GM23338 (cell line): Measurements from ENCODE around the gene BATF2. TPM values are rescaled to one million over a fixed set of nuclear protein-coding genes. Genes with fewer than 3 reads are reported as not detected.

ENCODE experiments used
- ATAC-seq: fragments of 200-7000 bp; cut with Tn5 transposase; 3 replicates; pipeline ENCODE4 v1.9.1; 2020
- DNase-seq: peaks from one replicate; pipeline ENCODE4 v3.0.0-alpha.2; 2015; ENCODE audit warnings: low spot score
- H2AFZ ChIP-seq: fragments of 200-600 bp; sonication (generic); 2 replicates; pipeline ENCODE4 v1.8.0; 2016; ENCODE audit warnings: antibody characterized with exemption, mild to moderate bottlenecking, moderate library complexity
- H3F3A ChIP-seq: fragments of 200-600 bp; sonication (generic); replicated peaks from 2 replicates; pipeline ENCODE4 v1.8.0; 2017; ENCODE audit warnings: antibody characterized with exemption, mixed run types, low read depth
- H3K27ac ChIP-seq: fragments of 200-600 bp; sonication (generic); 2 replicates; pipeline ENCODE4 v1.6.1; 2016; ENCODE audit warnings: low read depth
- H3K27me3 ChIP-seq: fragments of 200-600 bp; sonication (generic); 2 replicates; pipeline ENCODE4 v1.8.0; 2016; ENCODE audit warnings: mild to moderate bottlenecking, mixed run types, moderate library complexity; ENCODE audit not compliant: insufficient read depth
- H3K36me3 ChIP-seq: fragments of 200-600 bp; sonication (generic); 2 replicates; pipeline ENCODE4 v1.8.0; 2016; ENCODE audit warnings: mild to moderate bottlenecking; ENCODE audit not compliant: insufficient read depth
- H3K4me1 ChIP-seq: fragments of 200-600 bp; sonication (generic); 2 replicates; pipeline ENCODE4 v1.8.0; 2016; ENCODE audit warnings: mild to moderate bottlenecking, moderate library complexity; ENCODE audit not compliant: insufficient read depth
- H3K4me2 ChIP-seq: fragments of 200-600 bp; sonication (generic); 2 replicates; pipeline ENCODE4 v1.7.1; 2017; ENCODE audit warnings: mixed run types
- H3K4me3 ChIP-seq: fragments of 200-600 bp; sonication (generic); 2 replicates; pipeline ENCODE4 v1.6.1; 2016; ENCODE audit warnings: mixed run types
- H3K79me2 ChIP-seq: fragments of 200-600 bp; sonication (generic); replicated peaks from 2 replicates; pipeline ENCODE4 v1.8.0; 2017; ENCODE audit warnings: mild to moderate bottlenecking; ENCODE audit not compliant: insufficient read depth
- H3K9me2 ChIP-seq: fragments of 200-600 bp; sonication (generic); 2 replicates; pipeline ENCODE4 v1.8.0; 2017; ENCODE audit not compliant: insufficient read depth
- H4K20me1 ChIP-seq: fragments of 200-600 bp; sonication (generic); replicated peaks from 2 replicates; pipeline ENCODE4 v1.8.0; 2017; ENCODE audit warnings: mild to moderate bottlenecking; ENCODE audit not compliant: insufficient read depth
- H3K27ac Mint-ChIP-seq: 2 replicates; pipeline ENCODE4 v1.8.0; 2020; ENCODE audit warnings: inconsistent platforms, mild to moderate bottlenecking, moderate library complexity, mixed read lengths
- H3K27me3 Mint-ChIP-seq: 3 replicates; pipeline ENCODE4 v1.8.0; 2022; ENCODE audit warnings: low read depth, mild to moderate bottlenecking, moderate library complexity, mixed read lengths, inconsistent platforms; ENCODE audit not compliant: insufficient read depth, poor library complexity
- H3K36me3 Mint-ChIP-seq: 3 replicates; pipeline ENCODE4 v1.8.0; 2021; ENCODE audit warnings: low read depth, mild to moderate bottlenecking, inconsistent platforms, moderate library complexity, mixed read lengths
- H3K4me1 Mint-ChIP-seq: 3 replicates; pipeline ENCODE4 v1.8.0; 2020; ENCODE audit warnings: mild to moderate bottlenecking, inconsistent platforms, mixed read lengths
- H3K4me3 Mint-ChIP-seq: 3 replicates; pipeline ENCODE4 v1.8.0; 2021; ENCODE audit warnings: moderate library complexity, mild to moderate bottlenecking, inconsistent platforms, mixed read lengths
- H3K9me3 Mint-ChIP-seq: 3 replicates; pipeline ENCODE4 v1.8.0; 2020; ENCODE audit warnings: moderate library complexity, mild to moderate bottlenecking, inconsistent platforms, mixed read lengths
- CREB1 ChIP-seq: fragments of 250-450 bp; sonication (Bioruptor Pico); IDR thresholded peaks from 2 replicates; pipeline ENCODE4 v1.5.0; 2020; ENCODE audit warnings: low read depth, mild to moderate bottlenecking, moderate library complexity
- EZH2 ChIP-seq: fragments of 200-600 bp; sonication (generic); IDR thresholded peaks from one replicate; pipeline ENCODE4 v1.8.0; 2017; ENCODE audit warnings: antibody characterized with exemption, mild to moderate bottlenecking, low read depth; ENCODE audit not compliant: unreplicated experiment
- EZH2phosphoT487 ChIP-seq: fragments of 200-600 bp; sonication (generic); IDR thresholded peaks from one replicate; pipeline ENCODE4 v1.8.1; 2018; ENCODE audit warnings: antibody characterized with exemption; ENCODE audit not compliant: unreplicated experiment
- JUNB ChIP-seq: IDR thresholded peaks from one replicate; pipeline ENCODE4 v1.6.1; 2016; ENCODE audit warnings: antibody characterized with exemption; ENCODE audit not compliant: unreplicated experiment
- NANOG ChIP-seq: IDR thresholded peaks from 2 replicates; pipeline ENCODE4 v1.6.1; 2016; ENCODE audit warnings: antibody characterized with exemption, borderline replicate concordance
- POLR2AphosphoS5 ChIP-seq: IDR thresholded peaks from 2 replicates; pipeline ENCODE4 v1.6.1; 2016; ENCODE audit warnings: antibody characterized with exemption, low read depth
- STAT1 ChIP-seq: IDR thresholded peaks from one replicate; pipeline ENCODE4 v1.6.1; 2016; ENCODE audit warnings: antibody characterized with exemption; ENCODE audit not compliant: unreplicated experiment
- ZNF114 ChIP-seq: fragments of 250-450 bp; sonication (Bioruptor Pico); IDR thresholded peaks from 2 replicates; pipeline ENCODE4 v1.5.0; 2020; ENCODE audit warnings: mild to moderate bottlenecking, moderate library complexity
- ZNF331 ChIP-seq: fragments of 250-450 bp; sonication (Bioruptor Pico); IDR thresholded peaks from 2 replicates; pipeline ENCODE4 v1.5.0; 2020; ENCODE audit warnings: low read depth, mild to moderate bottlenecking, moderate library complexity
- polyA plus RNA-seq: library from polyadenylated mRNA; unstranded; fragments of >200 nt; fragmentation: Nextera tagmentation; extraction: Ambion mirVana; gene quantifications from 2 replicates; pipeline ENCODE4 v1.2.1, GENCODE V29; 2016
- total RNA-seq: library from RNA; depleted of rRNA; stranded (reverse); fragments of >200 nt; shearing (Covaris generic); gene quantifications from 2 replicates; pipeline ENCODE4 v1.2.3, GENCODE V29; 2014
- TF ChIP-seq, protein P1 (sequence below): IDR thresholded peaks from 2 replicates; pipeline ENCODE4 v1.6.1; 2016; ENCODE audit warnings: antibody characterized with exemption
- TF ChIP-seq, protein P2 (sequence below), 2 experiments: fragments of 200-600 bp in 1 of 2; sonication (generic) in 1 of 2; conservative IDR thresholded peaks; 2 replicates each; pipeline versions ENCODE4 v1.5.1 to v1.6.1; 2016 to 2017; ENCODE audit warnings: antibody characterized with exemption in 2 of 2, low read depth in 2 of 2, mild to moderate bottlenecking in 2 of 2, moderate library complexity in 1 of 2
- TF ChIP-seq, protein P3 (sequence below): IDR thresholded peaks from one replicate; pipeline ENCODE4 v1.6.1; 2018; ENCODE audit warnings: antibody characterized with exemption; ENCODE audit not compliant: unreplicated experiment
- TF ChIP-seq, protein P4 (sequence below): fragments of 250-450 bp; sonication (Bioruptor Pico); IDR thresholded peaks from 2 replicates; pipeline ENCODE4 v1.5.0; 2020; ENCODE audit warnings: mild to moderate bottlenecking, moderate library complexity

BATF2 gene
- total and polyA plus RNA-seq, 2 experiments from 2014 or later: 0.53 to 1.6 TPM

DNA sequence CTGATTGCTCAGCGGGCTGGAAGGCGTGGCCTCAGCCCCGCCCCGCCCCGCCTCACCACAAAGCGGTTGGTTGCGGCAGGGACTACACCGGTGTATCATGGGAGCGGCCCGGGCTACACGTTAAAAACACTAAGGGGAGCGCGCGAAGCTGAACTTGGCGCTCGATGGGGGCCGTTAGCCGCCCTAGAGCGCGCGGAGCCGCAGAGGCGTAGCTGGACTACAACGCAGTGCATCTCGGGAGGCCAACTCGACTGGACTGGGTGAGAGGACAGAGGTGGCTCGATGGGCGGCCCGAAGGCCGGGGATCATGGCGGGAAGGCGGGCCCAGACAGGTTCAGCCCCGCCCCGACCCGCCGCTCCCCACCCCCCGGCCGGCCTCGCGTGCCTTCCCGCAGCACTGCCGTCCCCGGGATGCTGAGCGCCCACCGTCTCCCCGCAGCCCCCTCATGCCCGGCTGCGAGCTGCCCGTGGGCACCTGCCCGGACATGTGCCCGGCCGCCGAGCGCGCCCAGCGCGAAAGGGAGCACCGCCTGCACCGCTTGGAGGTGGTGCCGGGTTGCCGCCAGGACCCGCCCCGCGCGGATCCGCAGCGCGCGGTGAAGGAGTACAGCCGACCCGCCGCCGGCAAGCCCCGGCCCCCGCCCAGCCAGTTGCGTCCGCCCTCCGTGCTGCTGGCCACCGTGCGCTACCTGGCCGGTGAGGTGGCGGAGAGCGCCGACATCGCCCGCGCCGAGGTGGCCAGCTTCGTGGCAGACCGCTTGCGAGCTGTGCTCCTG is 44.3 kb upstream of the BATF2 start, which contains the start of gene SAC3D1:
Gene SAC3D1 (plus strand): TSS at position 364 of the 776 bp plus-strand sequence. CDS start 83 bp downstream, at position 447.
- Mint-ChIP-seq H3K27ac (peak within 1 kb of the TSS; percentile 94), H3K27me3 (peaks cover 9% of the 10 kb centered on the region), H3K9me3 (no peaks in the 10 kb centered on the region), H3K4me1 (peaks cover 9% of the 10 kb centered on the region), H3K4me3 (peak within 1 kb of the TSS; percentile 94), H3K36me3 (peaks cover 17% of the 10 kb centered on the region)
- H3K36me3 ChIP-seq: no peaks in the 10 kb centered on the region
- H3K27me3 ChIP-seq: no peaks in the 10 kb centered on the region
- H3K9me2 ChIP-seq: no peaks in the 10 kb centered on the region
- peak within 1 kb of the TSS; percentile 57; the same call in 1 of the 2 replicates for H2AFZ ChIP-seq
- H3K79me2 ChIP-seq: peaks cover 18% of the 10 kb centered on the region
- H3K4me1 ChIP-seq: no peaks in the 10 kb centered on the region; the same call in 1 of the 2 replicates
- peak within 1 kb of the TSS; percentile 91 for H3K4me2 ChIP-seq
- H3K27ac ChIP-seq: peak within 1 kb of the TSS; percentile 98
- H3K4me3 ChIP-seq: peak within 1 kb of the TSS; percentile 87
- TF ChIP-seq STAT1 (no peak), POLR2AphosphoS5 (peak; percentile 68), CREB1 (0 out of 2 replicates have a peak, but pooled peaks have one; percentile 24), NANOG (no peak), EZH2 (no peak), JUNB (no peak), EZH2phosphoT487 (no peak), ZNF114 (CRISPR knock-in tag) (no peak), ZNF331 (CRISPR knock-in tag) (no peak)
- TF ChIP-seq, protein P1, sequence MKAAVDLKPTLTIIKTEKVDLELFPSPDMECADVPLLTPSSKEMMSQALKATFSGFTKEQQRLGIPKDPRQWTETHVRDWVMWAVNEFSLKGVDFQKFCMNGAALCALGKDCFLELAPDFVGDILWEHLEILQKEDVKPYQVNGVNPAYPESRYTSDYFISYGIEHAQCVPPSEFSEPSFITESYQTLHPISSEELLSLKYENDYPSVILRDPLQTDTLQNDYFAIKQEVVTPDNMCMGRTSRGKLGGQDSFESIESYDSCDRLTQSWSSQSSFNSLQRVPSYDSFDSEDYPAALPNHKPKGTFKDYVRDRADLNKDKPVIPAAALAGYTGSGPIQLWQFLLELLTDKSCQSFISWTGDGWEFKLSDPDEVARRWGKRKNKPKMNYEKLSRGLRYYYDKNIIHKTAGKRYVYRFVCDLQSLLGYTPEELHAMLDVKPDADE: 0 out of 2 replicates have a peak, but pooled peaks have one; percentile 50
- TF ChIP-seq, protein P2, sequence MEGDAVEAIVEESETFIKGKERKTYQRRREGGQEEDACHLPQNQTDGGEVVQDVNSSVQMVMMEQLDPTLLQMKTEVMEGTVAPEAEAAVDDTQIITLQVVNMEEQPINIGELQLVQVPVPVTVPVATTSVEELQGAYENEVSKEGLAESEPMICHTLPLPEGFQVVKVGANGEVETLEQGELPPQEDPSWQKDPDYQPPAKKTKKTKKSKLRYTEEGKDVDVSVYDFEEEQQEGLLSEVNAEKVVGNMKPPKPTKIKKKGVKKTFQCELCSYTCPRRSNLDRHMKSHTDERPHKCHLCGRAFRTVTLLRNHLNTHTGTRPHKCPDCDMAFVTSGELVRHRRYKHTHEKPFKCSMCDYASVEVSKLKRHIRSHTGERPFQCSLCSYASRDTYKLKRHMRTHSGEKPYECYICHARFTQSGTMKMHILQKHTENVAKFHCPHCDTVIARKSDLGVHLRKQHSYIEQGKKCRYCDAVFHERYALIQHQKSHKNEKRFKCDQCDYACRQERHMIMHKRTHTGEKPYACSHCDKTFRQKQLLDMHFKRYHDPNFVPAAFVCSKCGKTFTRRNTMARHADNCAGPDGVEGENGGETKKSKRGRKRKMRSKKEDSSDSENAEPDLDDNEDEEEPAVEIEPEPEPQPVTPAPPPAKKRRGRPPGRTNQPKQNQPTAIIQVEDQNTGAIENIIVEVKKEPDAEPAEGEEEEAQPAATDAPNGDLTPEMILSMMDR (conservative IDR thresholded peaks at IDR 0.05; ENCODE audit: low read depth in 2 of 2): no peak
- TF ChIP-seq, protein P3, sequence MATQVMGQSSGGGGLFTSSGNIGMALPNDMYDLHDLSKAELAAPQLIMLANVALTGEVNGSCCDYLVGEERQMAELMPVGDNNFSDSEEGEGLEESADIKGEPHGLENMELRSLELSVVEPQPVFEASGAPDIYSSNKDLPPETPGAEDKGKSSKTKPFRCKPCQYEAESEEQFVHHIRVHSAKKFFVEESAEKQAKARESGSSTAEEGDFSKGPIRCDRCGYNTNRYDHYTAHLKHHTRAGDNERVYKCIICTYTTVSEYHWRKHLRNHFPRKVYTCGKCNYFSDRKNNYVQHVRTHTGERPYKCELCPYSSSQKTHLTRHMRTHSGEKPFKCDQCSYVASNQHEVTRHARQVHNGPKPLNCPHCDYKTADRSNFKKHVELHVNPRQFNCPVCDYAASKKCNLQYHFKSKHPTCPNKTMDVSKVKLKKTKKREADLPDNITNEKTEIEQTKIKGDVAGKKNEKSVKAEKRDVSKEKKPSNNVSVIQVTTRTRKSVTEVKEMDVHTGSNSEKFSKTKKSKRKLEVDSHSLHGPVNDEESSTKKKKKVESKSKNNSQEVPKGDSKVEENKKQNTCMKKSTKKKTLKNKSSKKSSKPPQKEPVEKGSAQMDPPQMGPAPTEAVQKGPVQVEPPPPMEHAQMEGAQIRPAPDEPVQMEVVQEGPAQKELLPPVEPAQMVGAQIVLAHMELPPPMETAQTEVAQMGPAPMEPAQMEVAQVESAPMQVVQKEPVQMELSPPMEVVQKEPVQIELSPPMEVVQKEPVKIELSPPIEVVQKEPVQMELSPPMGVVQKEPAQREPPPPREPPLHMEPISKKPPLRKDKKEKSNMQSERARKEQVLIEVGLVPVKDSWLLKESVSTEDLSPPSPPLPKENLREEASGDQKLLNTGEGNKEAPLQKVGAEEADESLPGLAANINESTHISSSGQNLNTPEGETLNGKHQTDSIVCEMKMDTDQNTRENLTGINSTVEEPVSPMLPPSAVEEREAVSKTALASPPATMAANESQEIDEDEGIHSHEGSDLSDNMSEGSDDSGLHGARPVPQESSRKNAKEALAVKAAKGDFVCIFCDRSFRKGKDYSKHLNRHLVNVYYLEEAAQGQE: no peak
- TF ChIP-seq, protein P4, sequence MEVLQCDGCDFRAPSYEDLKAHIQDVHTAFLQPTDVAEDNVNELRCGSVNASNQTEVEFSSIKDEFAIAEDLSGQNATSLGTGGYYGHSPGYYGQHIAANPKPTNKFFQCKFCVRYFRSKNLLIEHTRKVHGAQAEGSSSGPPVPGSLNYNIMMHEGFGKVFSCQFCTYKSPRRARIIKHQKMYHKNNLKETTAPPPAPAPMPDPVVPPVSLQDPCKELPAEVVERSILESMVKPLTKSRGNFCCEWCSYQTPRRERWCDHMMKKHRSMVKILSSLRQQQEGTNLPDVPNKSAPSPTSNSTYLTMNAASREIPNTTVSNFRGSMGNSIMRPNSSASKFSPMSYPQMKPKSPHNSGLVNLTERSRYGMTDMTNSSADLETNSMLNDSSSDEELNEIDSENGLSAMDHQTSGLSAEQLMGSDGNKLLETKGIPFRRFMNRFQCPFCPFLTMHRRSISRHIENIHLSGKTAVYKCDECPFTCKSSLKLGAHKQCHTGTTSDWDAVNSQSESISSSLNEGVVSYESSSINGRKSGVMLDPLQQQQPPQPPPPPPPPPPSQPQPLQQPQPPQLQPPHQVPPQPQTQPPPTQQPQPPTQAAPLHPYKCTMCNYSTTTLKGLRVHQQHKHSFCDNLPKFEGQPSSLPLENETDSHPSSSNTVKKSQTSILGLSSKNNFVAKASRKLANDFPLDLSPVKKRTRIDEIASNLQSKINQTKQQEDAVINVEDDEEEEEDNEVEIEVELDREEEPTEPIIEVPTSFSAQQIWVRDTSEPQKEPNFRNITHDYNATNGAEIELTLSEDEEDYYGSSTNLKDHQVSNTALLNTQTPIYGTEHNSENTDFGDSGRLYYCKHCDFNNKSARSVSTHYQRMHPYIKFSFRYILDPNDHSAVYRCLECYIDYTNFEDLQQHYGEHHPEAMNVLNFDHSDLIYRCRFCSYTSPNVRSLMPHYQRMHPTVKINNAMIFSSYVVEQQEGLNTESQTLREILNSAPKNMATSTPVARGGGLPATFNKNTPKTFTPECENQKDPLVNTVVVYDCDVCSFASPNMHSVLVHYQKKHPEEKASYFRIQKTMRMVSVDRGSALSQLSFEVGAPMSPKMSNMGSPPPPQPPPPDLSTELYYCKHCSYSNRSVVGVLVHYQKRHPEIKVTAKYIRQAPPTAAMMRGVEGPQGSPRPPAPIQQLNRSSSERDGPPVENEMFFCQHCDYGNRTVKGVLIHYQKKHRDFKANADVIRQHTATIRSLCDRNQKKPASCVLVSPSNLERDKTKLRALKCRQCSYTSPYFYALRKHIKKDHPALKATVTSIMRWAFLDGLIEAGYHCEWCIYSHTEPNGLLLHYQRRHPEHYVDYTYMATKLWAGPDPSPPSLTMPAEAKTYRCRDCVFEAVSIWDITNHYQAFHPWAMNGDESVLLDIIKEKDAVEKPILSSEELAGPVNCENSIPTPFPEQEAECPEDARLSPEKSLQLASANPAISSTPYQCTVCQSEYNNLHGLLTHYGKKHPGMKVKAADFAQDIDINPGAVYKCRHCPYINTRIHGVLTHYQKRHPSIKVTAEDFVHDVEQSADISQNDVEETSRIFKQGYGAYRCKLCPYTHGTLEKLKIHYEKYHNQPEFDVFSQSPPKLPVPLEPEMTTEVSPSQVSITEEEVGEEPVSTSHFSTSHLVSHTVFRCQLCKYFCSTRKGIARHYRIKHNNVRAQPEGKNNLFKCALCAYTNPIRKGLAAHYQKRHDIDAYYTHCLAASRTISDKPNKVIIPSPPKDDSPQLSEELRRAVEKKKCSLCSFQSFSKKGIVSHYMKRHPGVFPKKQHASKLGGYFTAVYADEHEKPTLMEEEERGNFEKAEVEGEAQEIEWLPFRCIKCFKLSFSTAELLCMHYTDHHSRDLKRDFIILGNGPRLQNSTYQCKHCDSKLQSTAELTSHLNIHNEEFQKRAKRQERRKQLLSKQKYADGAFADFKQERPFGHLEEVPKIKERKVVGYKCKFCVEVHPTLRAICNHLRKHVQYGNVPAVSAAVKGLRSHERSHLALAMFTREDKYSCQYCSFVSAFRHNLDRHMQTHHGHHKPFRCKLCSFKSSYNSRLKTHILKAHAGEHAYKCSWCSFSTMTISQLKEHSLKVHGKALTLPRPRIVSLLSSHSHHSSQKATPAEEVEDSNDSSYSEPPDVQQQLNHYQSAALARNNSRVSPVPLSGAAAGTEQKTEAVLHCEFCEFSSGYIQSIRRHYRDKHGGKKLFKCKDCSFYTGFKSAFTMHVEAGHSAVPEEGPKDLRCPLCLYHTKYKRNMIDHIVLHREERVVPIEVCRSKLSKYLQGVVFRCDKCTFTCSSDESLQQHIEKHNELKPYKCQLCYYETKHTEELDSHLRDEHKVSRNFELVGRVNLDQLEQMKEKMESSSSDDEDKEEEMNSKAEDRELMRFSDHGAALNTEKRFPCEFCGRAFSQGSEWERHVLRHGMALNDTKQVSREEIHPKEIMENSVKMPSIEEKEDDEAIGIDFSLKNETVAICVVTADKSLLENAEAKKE (CRISPR knock-in tag): no peak
- H3F3A ChIP-seq: 0 out of 2 replicates have a peak, but pooled peaks cover 11% of the 10 kb centered on the region
- ATAC-seq: peak; percentile 91
- peaks cover 11% of the 10 kb centered on the region for H4K20me1 ChIP-seq
- DNase-seq: peak; percentile 94
